T-cell (primary cell): ENCODE data around the gene DRD3. TPM values are rescaled to one million over a fixed set of nuclear protein-coding genes. Genes with fewer than 3 reads are reported as not detected.

Experiments used
- ATAC-seq, 4 experiments: fragments of 200-7000 bp in 3 of 4; fragments of 150-1000 bp in 1 of 4; cut with Tn5 transposase; replicated peaks in 1 of 4; 1 replicate in 3 of 4; 2 replicates in 1 of 4; pipeline ENCODE4 v1.10.0; 2021; ENCODE audit warnings: moderate library complexity in 3 of 4, mild to moderate bottlenecking in 2 of 4, moderate number of reproducible peaks in 1 of 4
- CTCF ChIA-PET, 2 donors: fragments of 300-600 bp; sonication (Branson Sonifier 250); formaldehyde crosslinking; loops; one replicate each; lab custom pipeline; 2022; ENCODE audit warnings: antibody characterized with exemption in 2 of 2; lab: Charles Lee
- POLR2A ChIA-PET, 2 donors: fragments of 300-600 bp; sonication (Branson Sonifier 250); formaldehyde crosslinking; loops; one replicate each; lab custom pipeline; 2022; ENCODE audit warnings: antibody characterized with exemption in 2 of 2; lab: Charles Lee
- DNase-seq, 35 experiments: peaks; one replicate each; pipeline versions ENCODE4 v3.0.0 to v3.0.0-alpha.2; 2013 to 2023
- H3K27ac ChIP-seq: one replicate; pipeline ENCODE4 v1.5.1; 2013; ENCODE audit warnings: low read length
- H3K27me3 ChIP-seq, 2 experiments: replicated peaks in 1 of 2; 1 replicate in 1 of 2; 2 replicates in 1 of 2; pipeline versions ENCODE4 v1.6.1 to v1.7.0; 2013; ENCODE audit warnings: low read length in 1 of 2, mixed read lengths in 1 of 2; ENCODE audit not compliant: control insufficient read depth in 2 of 2, insufficient read depth in 2 of 2; ENCODE audit errors: extremely low read depth in 1 of 2
- H3K36me3 ChIP-seq, 2 donors: 1 replicate in 1 of 2; 2 replicates in 1 of 2; pipeline versions ENCODE4 v1.6.1 to v1.7.0; 2013; ENCODE audit warnings: low read length in 1 of 2; ENCODE audit not compliant: control insufficient read depth in 2 of 2, insufficient read depth in 1 of 2; ENCODE audit errors: extremely low read depth in 1 of 2
- H3K4me1 ChIP-seq, 2 experiments: 1 replicate in 1 of 2; 2 replicates in 1 of 2; pipeline versions ENCODE4 v1.6.1 to v1.7.0; 2013; ENCODE audit warnings: low read length in 2 of 2, mixed read lengths in 1 of 2; ENCODE audit not compliant: insufficient read depth in 2 of 2, control insufficient read depth in 1 of 2; ENCODE audit errors: extremely low read depth in 1 of 2
- H3K4me3 ChIP-seq, 2 donors: 1 replicate in 1 of 2; 2 replicates in 1 of 2; pipeline versions ENCODE4 v1.5.1 to v1.7.0; 2013; ENCODE audit warnings: mild to moderate bottlenecking in 2 of 2, low read length in 1 of 2, moderate library complexity in 1 of 2; ENCODE audit not compliant: control insufficient read depth in 1 of 2; ENCODE audit errors: extremely low read depth in 1 of 2
- H3K9me3 ChIP-seq: 2 replicates; pipeline ENCODE4 v1.7.0; 2013
- H3K27ac Mint-ChIP-seq, 2 donors: one replicate each; pipeline ENCODE4 v1.8.0; 2020 to 2021; ENCODE audit warnings: mild to moderate bottlenecking in 2 of 2, mixed read lengths in 2 of 2
- H3K27me3 Mint-ChIP-seq, 2 donors: one replicate each; pipeline ENCODE4 v1.8.0; 2021 to 2022; ENCODE audit warnings: mixed read lengths in 2 of 2
- H3K36me3 Mint-ChIP-seq: one replicate; pipeline ENCODE4 v1.8.0; 2021; ENCODE audit warnings: mixed read lengths
- H3K4me1 Mint-ChIP-seq, 3 donors: one replicate each; pipeline ENCODE4 v1.8.0; 2020 to 2022; ENCODE audit warnings: mixed read lengths in 3 of 3, mild to moderate bottlenecking in 1 of 3
- H3K4me3 Mint-ChIP-seq, 3 donors: one replicate each; pipeline ENCODE4 v1.8.0; 2020 to 2022; ENCODE audit warnings: mild to moderate bottlenecking in 3 of 3, mixed read lengths in 3 of 3, moderate library complexity in 3 of 3
- H3K9me3 Mint-ChIP-seq, 3 donors: one replicate each; pipeline ENCODE4 v1.8.0; 2020 to 2022; ENCODE audit warnings: mixed read lengths in 3 of 3
- WGBS: methylation state at CpG from one replicate; pipeline ENCODE4 v1.1.5; 2013; ENCODE audit warnings: missing lambda C conversion rate; ENCODE audit not compliant: insufficient coverage; 5-methylcytosine and 5-hydroxymethylcytosine counted together
- total RNA-seq, 35 experiments: library from RNA in 6 of 35; stranded (reverse) in 6 of 35; fragments of 120-200 nt in 1 of 35; gene quantifications; one replicate each; pipeline versions ENCODE4 v1.2.1 to v1.2.4 and lab custom pipeline; 2013 to 2026

Gene DRD3
- total RNA-seq, 5 donors from 2014 or later (not counting 1 experiment from before 2014, with no cell fraction given): 0.23 to 0.26 TPM; not detected in 3

DNA sequence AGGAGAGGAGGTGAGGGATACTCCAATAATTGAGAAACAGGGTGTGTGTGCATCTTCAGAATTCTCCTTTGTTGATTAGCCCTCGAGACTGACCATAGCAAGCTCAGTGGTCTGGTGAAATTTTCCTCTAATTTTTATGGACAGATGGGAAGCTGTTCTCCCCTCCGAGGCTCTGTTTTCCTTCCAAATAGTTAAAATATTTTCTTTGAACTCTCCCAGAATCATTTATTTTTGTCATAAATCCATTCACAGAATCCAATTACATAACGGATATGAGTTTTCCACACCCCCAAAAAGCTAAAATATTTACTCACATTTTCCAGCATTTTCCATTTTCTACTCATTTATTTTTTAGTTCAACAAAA, 85.9 kb downstream of the DRD3 start:
- DNase-seq (no peak), ATAC-seq (no peak)
- H3K27me3 Mint-ChIP-seq: no peaks in the 10 kb centered on the region
- POLR2A ChIA-PET: no interaction called here
- Histone ChIP-seq H3K27ac (no peak overlapping the region), H3K36me3 (no peaks in the 10 kb centered on the region), H3K4me3 (no peak overlapping the region), H3K27me3 (peaks cover 0 to 5% of the 10 kb centered on the region in 2 experiments), H3K9me3 (no peaks in the 10 kb centered on the region), H3K4me1 (no peaks in the 10 kb centered on the region)
- no peak overlapping the region for H3K27ac Mint-ChIP-seq
- H3K9me3 Mint-ChIP-seq: no peaks in the 10 kb centered on the region
- peaks cover 2 to 7% (median 3%) of the 10 kb centered on the region in 3 donors for H3K4me1 Mint-ChIP-seq
- CTCF ChIA-PET: interaction anchor here in 1 of 2 donors (0.6 kb wide), 1 partner anchor 64 kb away, joined by 4 read pairs; no protein-coding TSS in a partner anchor
- WGBS: 82% methylated on average over 2 of the region's 3 CpGs
- no peak overlapping the region for H3K4me3 Mint-ChIP-seq
- H3K36me3 Mint-ChIP-seq: peaks cover under 1% of the 10 kb centered on the region

DNA sequence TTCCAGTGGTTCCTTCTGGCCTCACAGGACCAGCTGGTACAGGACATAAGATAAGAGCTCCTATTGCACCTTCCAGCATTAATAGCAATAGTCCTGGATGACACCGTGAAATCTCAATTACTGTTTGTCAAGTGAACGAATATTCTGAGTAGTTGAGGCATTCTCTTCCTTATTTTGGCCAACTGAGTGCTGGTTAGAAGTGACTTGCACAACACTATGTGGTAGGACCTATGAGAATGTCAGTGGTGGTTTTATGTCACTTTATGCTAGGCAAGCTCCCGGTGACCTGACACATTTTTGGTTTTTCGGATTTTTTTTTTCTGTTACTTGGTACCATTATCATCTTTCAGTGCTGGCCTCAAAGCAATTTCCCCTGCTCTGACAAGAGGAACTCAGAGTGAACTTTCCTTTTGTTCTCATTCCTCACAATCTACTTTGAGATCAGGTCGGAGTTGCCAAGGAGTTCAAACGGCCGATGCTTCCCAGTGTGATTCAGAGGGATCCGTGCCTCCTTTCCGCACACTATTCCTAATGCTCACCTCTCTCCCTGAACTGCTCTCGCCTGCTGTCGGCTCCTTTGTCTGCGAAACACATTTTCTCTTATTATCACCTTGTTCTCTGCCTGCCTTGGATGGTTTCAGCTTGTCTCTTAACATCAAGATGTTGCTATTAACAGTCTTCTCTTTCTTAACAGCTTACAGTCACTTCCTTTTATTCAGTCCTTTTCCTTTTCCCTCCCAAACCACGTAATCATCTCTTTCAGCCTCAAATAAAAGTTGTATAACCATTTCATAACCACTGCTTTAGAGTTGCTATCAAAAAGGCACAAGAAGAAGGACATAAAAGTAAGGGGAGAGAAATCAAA, 86.5 kb downstream of the DRD3 start:
- Mint-ChIP-seq H3K27me3 (no peaks in the 10 kb centered on the region), H3K4me3 (no peak overlapping the region), H3K27ac (no peak overlapping the region), H3K4me1 (peaks cover 2 to 7% (median 3%) of the 10 kb centered on the region in 3 donors), H3K9me3 (no peaks in the 10 kb centered on the region), H3K36me3 (peaks cover 7% of the 10 kb centered on the region)
- ATAC-seq (no peak), DNase-seq (no peak)
- no peak overlapping the region for H3K4me3 ChIP-seq
- WGBS: 51% methylated on average over 11 of the region's 13 CpGs
- peaks cover 0 to 2% of the 10 kb centered on the region in 2 donors for H3K36me3 ChIP-seq
- POLR2A ChIA-PET: interaction anchor here in 1 of 2 donors (0.6 kb wide), 1 partner anchor 60 kb away, joined by 3 read pairs; no protein-coding TSS in a partner anchor
- H3K27me3 ChIP-seq: peaks cover 0 to 5% of the 10 kb centered on the region in 2 experiments
- no peak overlapping the region for H3K27ac ChIP-seq
- H3K4me1 ChIP-seq: no peaks in the 10 kb centered on the region
- CTCF ChIA-PET: interaction anchor here in 1 of 2 donors (0.6 kb wide), 1 partner anchor 63 kb away, joined by 4 read pairs; no protein-coding TSS in a partner anchor
- no peaks in the 10 kb centered on the region for H3K9me3 ChIP-seq

DNA sequence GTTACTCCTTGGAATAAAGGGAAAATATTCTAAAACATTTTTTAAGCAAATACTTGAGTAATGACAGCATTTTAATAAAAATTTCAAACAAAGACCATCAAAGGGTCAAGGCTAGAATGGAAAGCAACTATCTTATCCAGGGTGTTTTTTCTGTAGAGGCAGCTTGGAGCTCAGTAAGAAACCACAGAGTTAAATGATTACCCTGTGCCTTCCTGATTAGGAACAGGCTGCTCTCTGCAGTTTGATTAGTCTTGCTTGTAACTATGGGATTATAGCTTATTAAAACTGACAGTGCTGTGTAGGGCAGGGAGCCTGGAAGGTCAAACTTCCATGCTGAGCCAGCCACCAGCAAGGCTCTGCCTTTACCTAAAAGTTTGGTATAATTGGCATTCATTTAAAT, 89.2 kb downstream of the DRD3 start:
- Histone ChIP-seq H3K27ac (no peak overlapping the region), H3K4me1 (no peaks in the 10 kb centered on the region), H3K36me3 (peaks cover 17 to 22% of the 10 kb centered on the region in 2 donors), H3K27me3 (peaks cover 0 to 1% of the 10 kb centered on the region in 2 experiments), H3K4me3 (no peak overlapping the region), H3K9me3 (no peaks in the 10 kb centered on the region)
- DNase-seq (no peak), ATAC-seq (no peak)
- no peak overlapping the region for H3K4me3 Mint-ChIP-seq
- CTCF ChIA-PET: interaction anchor here in 1 of 2 donors (0.6 kb wide), 1 partner anchor 20 kb away, joined by 3 read pairs; no protein-coding TSS in a partner anchor
- peaks cover 2 to 7% (median 3%) of the 10 kb centered on the region in 3 donors for H3K4me1 Mint-ChIP-seq
- no peak overlapping the region for H3K27ac Mint-ChIP-seq
- peaks cover 30% of the 10 kb centered on the region for H3K36me3 Mint-ChIP-seq
- no peaks in the 10 kb centered on the region for H3K27me3 Mint-ChIP-seq
- no peaks in the 10 kb centered on the region for H3K9me3 Mint-ChIP-seq
- POLR2A ChIA-PET: no interaction called here

DNA sequence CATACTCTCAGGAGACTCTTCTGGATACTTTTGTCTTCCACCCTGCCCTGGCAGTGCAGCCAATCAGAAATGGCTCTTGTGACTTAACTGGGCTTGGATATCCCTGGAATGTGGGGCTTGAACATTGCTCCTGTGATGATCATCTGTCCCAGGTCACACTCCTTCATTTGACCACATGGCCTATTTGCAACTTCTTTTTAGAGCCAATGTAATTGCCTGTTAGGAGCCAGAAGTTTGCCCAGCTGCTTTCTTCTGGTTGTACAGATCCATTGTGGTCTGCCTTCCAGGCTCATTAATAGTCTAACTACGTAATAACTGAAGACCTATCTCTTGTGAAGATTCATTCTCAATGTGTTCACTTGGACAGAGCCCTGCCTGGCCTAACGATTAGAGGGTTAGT, 92.5 kb downstream of the DRD3 start:
- WGBS: 100% methylated on average over 1 of the region's 2 CpGs
- peaks cover 56% of the 10 kb centered on the region for H3K36me3 Mint-ChIP-seq
- Histone ChIP-seq H3K36me3 (peaks cover 22 to 44% of the 10 kb centered on the region in 2 donors), H3K27ac (no peak overlapping the region), H3K9me3 (no peaks in the 10 kb centered on the region), H3K27me3 (no peaks in the 10 kb centered on the region), H3K4me1 (no peaks in the 10 kb centered on the region), H3K4me3 (no peak overlapping the region)
- no peaks in the 10 kb centered on the region for H3K27me3 Mint-ChIP-seq
- no peak overlapping the region for H3K4me3 Mint-ChIP-seq
- ChIA-PET CTCF (interaction anchor here in 1 of 2 donors (0.6 kb wide), 1 partner anchor 14 kb away, joined by 4 read pairs; no protein-coding TSS in a partner anchor), POLR2A (no interaction called here)
- no peaks in the 10 kb centered on the region for H3K4me1 Mint-ChIP-seq
- no peaks in the 10 kb centered on the region for H3K9me3 Mint-ChIP-seq
- DNase-seq (no peak), ATAC-seq (no peak)
- H3K27ac Mint-ChIP-seq: no peak overlapping the region

DNA sequence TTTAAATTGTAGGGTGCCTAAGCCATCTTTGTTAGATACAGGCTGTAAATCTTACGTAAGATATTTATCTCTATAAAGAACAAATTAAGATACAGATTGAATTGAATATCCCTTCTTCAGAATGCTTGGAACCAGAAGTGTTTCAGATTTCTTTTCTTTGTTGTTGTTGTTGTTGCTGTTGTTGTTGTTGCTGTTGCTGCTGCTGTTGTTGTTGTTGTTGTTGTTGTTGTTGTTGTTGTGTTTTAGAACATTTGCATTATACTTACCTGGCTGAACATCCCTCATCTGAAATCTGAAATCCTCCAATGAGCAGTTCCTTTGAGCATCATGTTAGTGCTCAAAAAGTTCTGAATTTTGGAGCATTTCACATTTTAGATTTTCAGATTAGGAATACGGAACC, 95.7 kb downstream of the DRD3 start:
- no peaks in the 10 kb centered on the region for H3K27me3 Mint-ChIP-seq

DNA sequence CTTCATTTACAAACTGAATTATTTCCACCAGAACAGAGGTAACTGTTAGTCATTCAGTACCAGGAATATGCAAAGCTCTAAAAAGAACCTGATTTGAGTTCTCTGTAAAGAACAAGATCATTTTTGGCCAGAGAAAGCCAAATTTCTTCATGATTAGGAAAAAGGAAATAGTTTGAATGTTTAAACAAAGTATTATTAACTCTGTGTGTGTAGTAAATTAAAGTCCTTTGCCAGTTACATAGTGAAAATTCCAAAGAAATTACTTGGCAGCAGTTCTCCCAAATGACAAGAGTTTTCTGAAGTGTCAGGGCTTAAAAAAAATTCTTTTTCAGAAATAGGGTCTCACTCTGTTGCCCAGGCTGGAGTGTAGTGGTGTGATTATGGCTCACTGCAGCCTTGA, 97.8 kb downstream of the DRD3 start:
- Histone ChIP-seq H3K4me3 (no peak overlapping the region), H3K36me3 (peaks cover 10 to 78% of the 10 kb centered on the region in 2 donors), H3K27ac (no peak overlapping the region), H3K4me1 (no peaks in the 10 kb centered on the region), H3K9me3 (no peaks in the 10 kb centered on the region), H3K27me3 (no peaks in the 10 kb centered on the region)
- ChIA-PET POLR2A (interaction anchor here in 1 of 2 donors (0.6 kb wide), 1 partner anchor 470 kb away, joined by 3 read pairs; no protein-coding TSS in a partner anchor), CTCF (no interaction called here)
- no peaks in the 10 kb centered on the region for H3K9me3 Mint-ChIP-seq
- H3K27ac Mint-ChIP-seq: no peak overlapping the region
- no peaks in the 10 kb centered on the region for H3K27me3 Mint-ChIP-seq
- no peaks in the 10 kb centered on the region for H3K4me1 Mint-ChIP-seq
- DNase-seq: no peak
- peaks cover 75% of the 10 kb centered on the region for H3K36me3 Mint-ChIP-seq
- ATAC-seq: no peak
- no peak overlapping the region for H3K4me3 Mint-ChIP-seq

More for the DNA sequence above, 95.7 kb downstream of the DRD3 start:
- WGBS: 100% methylated on average over 1 of the region's 2 CpGs
- H3K9me3 ChIP-seq: no peaks in the 10 kb centered on the region
- POLR2A ChIA-PET: no interaction called here
- Mint-ChIP-seq H3K4me1 (no peaks in the 10 kb centered on the region), H3K4me3 (no peak overlapping the region), H3K27ac (no peak overlapping the region), H3K36me3 (peaks cover 78% of the 10 kb centered on the region), H3K9me3 (no peaks in the 10 kb centered on the region)
- H3K36me3 ChIP-seq: peaks cover 22 to 73% of the 10 kb centered on the region in 2 donors
- CTCF ChIA-PET: no interaction called here
- no peak overlapping the region for H3K4me3 ChIP-seq
- DNase-seq: no peak
- no peak for ATAC-seq
- H3K27me3 ChIP-seq: no peaks in the 10 kb centered on the region
- H3K27ac ChIP-seq: no peak overlapping the region
- no peaks in the 10 kb centered on the region for H3K4me1 ChIP-seq
